SK-N-SH treated with all-trans-retinoic acid at 6 μM for 48 hours (cell line): Measurements from ENCODE around the gene SERPINB5.
A peak's percentile ranks its signal among the peaks of the same experiment; 100 is the strongest.

Experiments
- ATAC-seq: fragments of 200-7000 bp; cut with Tn5 transposase; 3 replicates; pipeline ENCODE4 v1.9.1; 2020; ENCODE audit warnings: mild to moderate bottlenecking, moderate library complexity
- ARNTL ChIP-seq: fragments of 450-650 bp; formaldehyde crosslinking; IDR thresholded peaks from 2 replicates; pipeline ENCODE4 v1.5.0; 2020; ENCODE audit warnings: low read depth, mild to moderate bottlenecking, moderate library complexity, borderline replicate concordance
- BACH2 ChIP-seq: fragments of 250-450 bp; sonication (Bioruptor Pico); IDR thresholded peaks from 2 replicates; pipeline ENCODE4 v1.9.0; 2021; ENCODE audit warnings: mild to moderate bottlenecking, borderline replicate concordance
- CREB5 ChIP-seq: fragments of 250-450 bp; sonication (Bioruptor Pico); IDR thresholded peaks from 2 replicates; pipeline ENCODE4 v1.5.1; 2020; ENCODE audit warnings: low read depth, mild to moderate bottlenecking, moderate library complexity
- CSDC2 ChIP-seq: fragments of 250-450 bp; sonication (Bioruptor Pico); IDR thresholded peaks from 2 replicates; pipeline ENCODE4 v1.5.0; 2020; ENCODE audit warnings: mild to moderate bottlenecking, moderate library complexity
- CSRNP3 ChIP-seq: fragments of 250-450 bp; sonication (Bioruptor Pico); IDR thresholded peaks from 2 replicates; pipeline ENCODE4 v1.5.1; 2021; ENCODE audit warnings: mild to moderate bottlenecking, moderate library complexity
- ESRRG ChIP-seq: fragments of 250-450 bp; sonication (Bioruptor Pico); IDR thresholded peaks from 2 replicates; pipeline ENCODE4 v1.6.1; 2021; ENCODE audit warnings: mild to moderate bottlenecking
- GLIS3 ChIP-seq: fragments of 250-450 bp; sonication (Bioruptor Pico); IDR thresholded peaks from 2 replicates; pipeline ENCODE4 v1.5.0; 2020; ENCODE audit warnings: mild to moderate bottlenecking, moderate library complexity
- ISL1 ChIP-seq: fragments of 250-450 bp; sonication (Bioruptor Pico); IDR thresholded peaks from 2 replicates; pipeline ENCODE4 v2.1.2; 2022; ENCODE audit warnings: mild to moderate bottlenecking, moderate library complexity
- OSR1 ChIP-seq: fragments of 250-450 bp; sonication (Bioruptor Pico); IDR thresholded peaks from 2 replicates; pipeline ENCODE4 v1.8.0; 2022; ENCODE audit warnings: moderate library complexity, mild to moderate bottlenecking, inconsistent platforms
- PATZ1 ChIP-seq: fragments of 250-450 bp; sonication (Bioruptor Pico); IDR thresholded peaks from 2 replicates; pipeline ENCODE4 v1.8.0; 2020; ENCODE audit warnings: mild to moderate bottlenecking, moderate library complexity, borderline replicate concordance
- POU6F1 ChIP-seq: fragments of 250-450 bp; sonication (Bioruptor Pico); IDR thresholded peaks from 2 replicates; pipeline ENCODE4 v1.8.0; 2021; ENCODE audit warnings: low read depth, mild to moderate bottlenecking, moderate library complexity, borderline replicate concordance
- PPARA ChIP-seq: fragments of 250-450 bp; sonication (Bioruptor Pico); IDR thresholded peaks from 2 replicates; pipeline ENCODE4 v1.5.0; 2020; ENCODE audit warnings: mild to moderate bottlenecking, borderline replicate concordance
- RARB ChIP-seq: fragments of 250-450 bp; sonication (Bioruptor Pico); IDR thresholded peaks from 2 replicates; pipeline ENCODE4 v1.8.0; 2021; ENCODE audit warnings: mild to moderate bottlenecking, moderate library complexity
- SNAI2 ChIP-seq: fragments of 250-450 bp; sonication (Bioruptor Pico); IDR thresholded peaks from 2 replicates; pipeline ENCODE4 v1.5.0; 2020; ENCODE audit warnings: mild to moderate bottlenecking, moderate library complexity
- TCF4 ChIP-seq: fragments of 250-450 bp; sonication (Bioruptor Pico); IDR thresholded peaks from 2 replicates; pipeline ENCODE4 v1.8.0; 2021; ENCODE audit warnings: mild to moderate bottlenecking, moderate library complexity, borderline replicate concordance
- TOX ChIP-seq: fragments of 250-450 bp; sonication (Bioruptor Pico); IDR thresholded peaks from 2 replicates; pipeline ENCODE4 v1.8.0; 2021; ENCODE audit warnings: mild to moderate bottlenecking, moderate library complexity, borderline replicate concordance
- TSHZ2 ChIP-seq: fragments of 250-450 bp; sonication (Bioruptor Pico); IDR thresholded peaks from 2 replicates; pipeline ENCODE4 v1.5.0; 2020; ENCODE audit warnings: mild to moderate bottlenecking, moderate library complexity
- ZC3H10 ChIP-seq: fragments of 250-450 bp; sonication (Bioruptor Pico); IDR thresholded peaks from 2 replicates; pipeline ENCODE4 v1.5.1; 2021; ENCODE audit warnings: mild to moderate bottlenecking, moderate library complexity
- ZFP3 ChIP-seq: fragments of 250-450 bp; sonication (Bioruptor Pico); IDR thresholded peaks from 2 replicates; pipeline ENCODE4 v1.5.0; 2020; ENCODE audit warnings: mild to moderate bottlenecking, moderate library complexity
- ZFP30 ChIP-seq: fragments of 450-650 bp; formaldehyde crosslinking; IDR thresholded peaks from 2 replicates; pipeline ENCODE4 v1.5.0; 2022; ENCODE audit warnings: mild to moderate bottlenecking, moderate library complexity
- ZNF565 ChIP-seq: fragments of 450-650 bp; formaldehyde crosslinking; conservative IDR thresholded peaks from 2 replicates; pipeline ENCODE4 v1.5.0; 2020; ENCODE audit warnings: low read depth, mild to moderate bottlenecking, moderate library complexity
- ZNF70 ChIP-seq: fragments of 450-650 bp; formaldehyde crosslinking; IDR thresholded peaks from 2 replicates; pipeline ENCODE4 v1.5.0; 2020; ENCODE audit warnings: mild to moderate bottlenecking, moderate library complexity

The SERPINB5 gene

GRCh38 chr18:63495675-63496074 lies 18.9 kb downstream of the SERPINB5 start:
- no peak for ATAC-seq
- no peak for TF ChIP-seq ISL1
- TF ChIP-seq OSR1, result no peak
- TF ChIP-seq ZNF565 (CRISPR knock-in tag), result no peak
- no peak for TF ChIP-seq ZC3H10 (CRISPR knock-in tag)
- TF ChIP-seq ZNF70, result no peak
- no peak for TF ChIP-seq ZFP3 (CRISPR knock-in tag)
- TF ChIP-seq CSRNP3 (CRISPR knock-in tag), result no peak
- no peak for TF ChIP-seq CSDC2 (CRISPR knock-in tag)
- TF ChIP-seq BACH2, result no peak
- TF ChIP-seq ARNTL (CRISPR knock-in tag), result no peak
- no peak for TF ChIP-seq TOX (CRISPR knock-in tag)
- no peak for TF ChIP-seq CREB5 (CRISPR knock-in tag)
- TF ChIP-seq PPARA, result no peak
- no peak for TF ChIP-seq GLIS3 (CRISPR knock-in tag)
- TF ChIP-seq ESRRG, result no peak
- no peak for TF ChIP-seq TSHZ2 (CRISPR knock-in tag)
- TF ChIP-seq PATZ1, result no peak
- TF ChIP-seq POU6F1 (CRISPR knock-in tag), result no peak
- no peak for TF ChIP-seq RARB (CRISPR knock-in tag)

GRCh38 chr18:63505566-63506335 lies 29.0 kb downstream of the SERPINB5 start:
- ATAC-seq, result peak; percentile 70
- no peak for TF ChIP-seq TCF4
- no peak for TF ChIP-seq ISL1
- no peak for TF ChIP-seq TOX (CRISPR knock-in tag)
- no peak for TF ChIP-seq PPARA
- no peak for TF ChIP-seq RARB (CRISPR knock-in tag)
- TF ChIP-seq ESRRG, result no peak
- no peak for TF ChIP-seq ZC3H10 (CRISPR knock-in tag)
- no peak for TF ChIP-seq CSDC2 (CRISPR knock-in tag)
- no peak for TF ChIP-seq ZNF70
- TF ChIP-seq ZFP30 (CRISPR knock-in tag), result no peak
- no peak for TF ChIP-seq TSHZ2 (CRISPR knock-in tag)
- no peak for TF ChIP-seq OSR1
- no peak for TF ChIP-seq SNAI2 (CRISPR knock-in tag)
- no peak for TF ChIP-seq ZNF565 (CRISPR knock-in tag)
- TF ChIP-seq POU6F1 (CRISPR knock-in tag), result no peak
